ENCODE data around the gene SDK2. TPM values are rescaled to one million over a fixed set of nuclear protein-coding genes. Genes with fewer than 3 reads are reported as not detected.
A peak's percentile ranks its signal among the peaks of the same experiment; 100 is the strongest.

SDK2 gene
- 0.05 and 0.30 TPM in 2 replicates for total RNA-seq (2014; rRNA removed; shearing (Covaris generic))

- DNase-seq (ENCODE audit: low read depth), result no peak
Observed at GRCh38 chr17:73644145-73645049, at the start of gene SDK2. SDK2 (minus strand) TSS chr17:73644445; CDS start chr17:73644088, 357 bp downstream.

GRCh38 chr17:73693071-73693470 is 48.8 kb upstream of the SDK2 start:
- DNase-seq (ENCODE audit: low read depth), result no peak

GRCh38 chr17:73691321-73691766 is 47.1 kb upstream of the SDK2 start:
- DNase-seq (ENCODE audit: low read depth), result no peak

- no peak for DNase-seq (ENCODE audit: low read depth)
Observed at GRCh38 chr17:73690676-73691075, 46.4 kb upstream of the SDK2 start.

- DNase-seq (ENCODE audit: low read depth), result no peak
Observed at GRCh38 chr17:73689596-73690275, 45.5 kb upstream of the SDK2 start.

- DNase-seq (ENCODE audit: low read depth), result no peak
Observed at GRCh38 chr17:73686961-73687360, 42.7 kb upstream of the SDK2 start.

GRCh38 chr17:73686126-73686525 is 41.9 kb upstream of the SDK2 start:
- DNase-seq (ENCODE audit: low read depth), result no peak

GRCh38 chr17:73684183-73684582 is 39.9 kb upstream of the SDK2 start:
- DNase-seq (ENCODE audit: low read depth), result no peak

GRCh38 chr17:73683771-73684170 is 39.5 kb upstream of the SDK2 start:
- no peak for DNase-seq (ENCODE audit: low read depth)

GRCh38 chr17:73681946-73682345 is 37.7 kb upstream of the SDK2 start:
- DNase-seq (ENCODE audit: low read depth), result no peak

- no peak for DNase-seq (ENCODE audit: low read depth)
Observed at GRCh38 chr17:73679476-73679875, 35.2 kb upstream of the SDK2 start.

GRCh38 chr17:73678999-73679398 is 34.8 kb upstream of the SDK2 start:
- DNase-seq (ENCODE audit: low read depth), result no peak

GRCh38 chr17:73669771-73670170 is 25.5 kb upstream of the SDK2 start:
- DNase-seq (ENCODE audit: low read depth), result no peak

GRCh38 chr17:73667181-73667959 is 23.1 kb upstream of the SDK2 start:
- DNase-seq (ENCODE audit: low read depth), result no peak

GRCh38 chr17:73663614-73664013 is 19.4 kb upstream of the SDK2 start:
- DNase-seq (ENCODE audit: low read depth), result no peak

GRCh38 chr17:73660366-73660765 is 16.1 kb upstream of the SDK2 start:
- DNase-seq (ENCODE audit: low read depth), result no peak

GRCh38 chr17:73658821-73659515 is 14.7 kb upstream of the SDK2 start:
- DNase-seq (ENCODE audit: low read depth), result no peak

- peak; percentile 27 for DNase-seq (ENCODE audit: low read depth)
Observed at GRCh38 chr17:73657473-73658116, 13.3 kb upstream of the SDK2 start.

- DNase-seq (ENCODE audit: low read depth), result no peak
Observed at GRCh38 chr17:73654241-73654640, 10.0 kb upstream of the SDK2 start.

GRCh38 chr17:73653810-73654209 is 9.6 kb upstream of the SDK2 start:
- DNase-seq (ENCODE audit: low read depth), result no peak

- no peak for DNase-seq (ENCODE audit: low read depth)
Observed at GRCh38 chr17:73652886-73653480, 8.7 kb upstream of the SDK2 start.

Data from M059J (cell line).